ENCODE data around the gene PITPNM1.
"Not testable (repeated sequence)": the region's sequence is repeated elsewhere in the genome, so short reads cannot be mapped to it uniquely, and the experiment has no call there.

The PITPNM1 gene

GRCh38 chr11:67504950-67505581, at the start of gene PITPNM1:
Gene PITPNM1, minus strand, starts transcription at chr11:67505363. Its CDS starts 1,183 bp downstream, at chr11:67504180.
- peak; percentile 91 for DNase-seq (ENCODE audit: low spot score)

GRCh38 chr11:67551697-67552096, 46.5 kb upstream of the PITPNM1 start:
- DNase-seq (ENCODE audit: low spot score), result not testable (repeated sequence)

- no peak for DNase-seq (ENCODE audit: low spot score)
These were observed 46.0 kb upstream of the PITPNM1 start for GRCh38 chr11:67551127-67551526.

GRCh38 chr11:67548555-67549110, 43.5 kb upstream of the PITPNM1 start:
- DNase-seq (ENCODE audit: low spot score), result no peak

GRCh38 chr11:67548112-67548511, 42.9 kb upstream of the PITPNM1 start:
- DNase-seq (ENCODE audit: low spot score), result not testable (repeated sequence)

- no peak for DNase-seq (ENCODE audit: low spot score)
These were observed 40.1 kb upstream of the PITPNM1 start for GRCh38 chr11:67545280-67545679.

GRCh38 chr11:67544616-67545242, 39.6 kb upstream of the PITPNM1 start:
- DNase-seq (ENCODE audit: low spot score), result no peak

GRCh38 chr11:67543585-67543984, 38.4 kb upstream of the PITPNM1 start:
- no peak for DNase-seq (ENCODE audit: low spot score)

- DNase-seq (ENCODE audit: low spot score), result no peak
These were observed 37.8 kb upstream of the PITPNM1 start for GRCh38 chr11:67542971-67543370.

GRCh38 chr11:67542169-67542568, 37.0 kb upstream of the PITPNM1 start:
- no peak for DNase-seq (ENCODE audit: low spot score)

GRCh38 chr11:67541198-67541597, 36.0 kb upstream of the PITPNM1 start:
- no peak for DNase-seq (ENCODE audit: low spot score)

GRCh38 chr11:67539550-67539949, 34.4 kb upstream of the PITPNM1 start:
- DNase-seq (ENCODE audit: low spot score), result no peak

GRCh38 chr11:67538823-67539505, 33.8 kb upstream of the PITPNM1 start:
- no peak for DNase-seq (ENCODE audit: low spot score)

GRCh38 chr11:67538306-67538705, 33.1 kb upstream of the PITPNM1 start:
- no peak for DNase-seq (ENCODE audit: low spot score)

GRCh38 chr11:67535561-67535960, 30.4 kb upstream of the PITPNM1 start:
- DNase-seq (ENCODE audit: low spot score), result no peak

GRCh38 chr11:67534070-67534679, 29.0 kb upstream of the PITPNM1 start:
- DNase-seq (ENCODE audit: low spot score), result no peak

- no peak for DNase-seq (ENCODE audit: low spot score)
These were observed 27.7 kb upstream of the PITPNM1 start for GRCh38 chr11:67532889-67533288.

- no peak for DNase-seq (ENCODE audit: low spot score)
These were observed 25.1 kb upstream of the PITPNM1 start for GRCh38 chr11:67530282-67530592.

GRCh38 chr11:67528376-67528775, 23.2 kb upstream of the PITPNM1 start:
- DNase-seq (ENCODE audit: low spot score), result no peak

GRCh38 chr11:67525275-67525976, 20.3 kb upstream of the PITPNM1 start:
- DNase-seq (ENCODE audit: low spot score), result no peak

GRCh38 chr11:67524480-67524808, 19.3 kb upstream of the PITPNM1 start:
- DNase-seq (ENCODE audit: low spot score), result no peak

Data from GM03348 (cell line).